ENCODE measurements around the gene CYP4F11.

DNA sequence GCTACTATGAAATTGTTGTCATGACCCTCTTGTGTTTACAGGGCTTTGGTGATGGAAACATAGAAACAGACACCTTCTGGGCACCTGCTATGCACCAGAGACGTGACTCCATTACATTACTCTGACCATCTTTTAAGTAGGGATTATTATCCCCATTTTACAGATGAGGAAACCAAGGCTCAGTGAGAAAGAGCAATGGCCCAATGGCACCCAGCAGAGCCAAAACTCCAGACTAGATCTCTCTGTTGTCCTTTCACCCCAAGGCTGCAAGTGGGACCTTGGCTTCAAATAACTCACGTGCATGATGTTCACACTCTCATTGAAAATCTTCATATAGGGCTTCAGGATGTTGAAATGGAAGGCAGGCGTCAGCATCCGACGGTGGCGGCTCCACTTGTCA lies 42.3 kb downstream of the CYP4F11 start:
- TF ChIP-seq, protein P1, sequence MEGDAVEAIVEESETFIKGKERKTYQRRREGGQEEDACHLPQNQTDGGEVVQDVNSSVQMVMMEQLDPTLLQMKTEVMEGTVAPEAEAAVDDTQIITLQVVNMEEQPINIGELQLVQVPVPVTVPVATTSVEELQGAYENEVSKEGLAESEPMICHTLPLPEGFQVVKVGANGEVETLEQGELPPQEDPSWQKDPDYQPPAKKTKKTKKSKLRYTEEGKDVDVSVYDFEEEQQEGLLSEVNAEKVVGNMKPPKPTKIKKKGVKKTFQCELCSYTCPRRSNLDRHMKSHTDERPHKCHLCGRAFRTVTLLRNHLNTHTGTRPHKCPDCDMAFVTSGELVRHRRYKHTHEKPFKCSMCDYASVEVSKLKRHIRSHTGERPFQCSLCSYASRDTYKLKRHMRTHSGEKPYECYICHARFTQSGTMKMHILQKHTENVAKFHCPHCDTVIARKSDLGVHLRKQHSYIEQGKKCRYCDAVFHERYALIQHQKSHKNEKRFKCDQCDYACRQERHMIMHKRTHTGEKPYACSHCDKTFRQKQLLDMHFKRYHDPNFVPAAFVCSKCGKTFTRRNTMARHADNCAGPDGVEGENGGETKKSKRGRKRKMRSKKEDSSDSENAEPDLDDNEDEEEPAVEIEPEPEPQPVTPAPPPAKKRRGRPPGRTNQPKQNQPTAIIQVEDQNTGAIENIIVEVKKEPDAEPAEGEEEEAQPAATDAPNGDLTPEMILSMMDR (IDR thresholded peaks at IDR 0.05; ENCODE audit: insufficient read depth, low read depth, low read length), result no peak
- no peak for TF ChIP-seq EZH2 (IDR thresholded peaks at IDR 0.05; ENCODE audit: insufficient read depth, low read length)
